ENCODE measurements around the gene NR1I2. TPM values are rescaled to one million over a fixed set of nuclear protein-coding genes. Genes with fewer than 3 reads are reported as not detected.

NR1I2 gene
- polyA plus RNA-seq, 1 donor from 2014 or later = 0.53 TPM

DNA sequence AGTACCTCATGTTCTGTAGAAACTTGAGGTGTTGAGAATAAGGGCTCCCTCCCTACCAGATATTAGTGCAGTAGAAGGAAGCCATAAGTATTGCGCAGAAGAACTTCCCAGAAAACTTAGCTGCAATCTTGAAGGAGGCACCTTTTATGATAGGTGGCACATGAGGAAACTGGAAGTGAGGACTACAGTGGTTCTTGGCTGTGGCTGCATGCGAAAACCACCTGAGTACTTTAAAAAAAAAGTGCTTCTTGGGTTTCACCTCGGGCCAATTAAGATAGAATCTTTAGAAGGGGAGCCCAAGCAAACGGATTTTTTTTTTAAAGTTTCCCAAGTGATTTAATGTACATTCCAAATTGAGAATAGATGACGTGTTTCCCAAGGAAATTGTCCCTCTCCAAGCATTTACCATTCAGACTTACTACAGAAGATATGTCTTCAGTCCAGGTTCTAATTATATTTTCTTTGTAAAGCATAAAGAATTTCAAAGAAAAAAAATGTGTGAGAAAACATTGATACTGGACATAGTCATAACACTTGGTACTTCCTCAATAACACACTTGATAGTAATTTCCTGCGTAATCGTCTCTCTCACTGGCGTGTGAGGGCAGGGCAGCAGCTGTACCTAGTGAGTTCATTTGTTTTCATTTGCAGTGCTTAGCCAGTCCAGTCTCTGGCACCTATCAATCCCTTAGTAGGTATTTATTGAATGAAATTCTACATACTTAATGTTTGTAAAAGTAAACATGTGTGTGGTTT is 12.3 kb upstream of the NR1I2 start:
- no peak overlapping the region for H3K4me2 ChIP-seq (ENCODE audit: low read length)
- no peaks in the 10 kb centered on the region for H3K36me3 ChIP-seq (ENCODE audit: insufficient read depth, low read length)
- no peak overlapping the region for H3K27ac ChIP-seq (ENCODE audit: low read length)
- no peaks in the 10 kb centered on the region for H3K27me3 ChIP-seq (ENCODE audit: insufficient read depth, low read depth, low read length)
- no peak overlapping the region for H3K4me3 ChIP-seq (ENCODE audit: low read length)
- H3K9me2 ChIP-seq (ENCODE audit: insufficient read depth, low read length) = no peaks in the 10 kb centered on the region
- no peak for TF ChIP-seq MXI1 (conservative IDR thresholded peaks at IDR 0.05; ENCODE audit: poor library complexity, severe bottlenecking)
- H3F3A ChIP-seq (ENCODE audit: insufficient read depth, low read length, poor library complexity, severe bottlenecking) = no peaks in the 10 kb centered on the region
- no peak overlapping the region for H2AFZ ChIP-seq (ENCODE audit: low read depth, low read length)
- no peaks in the 10 kb centered on the region for H3K9me3 ChIP-seq (ENCODE audit: low read length)
- H3K9ac ChIP-seq (ENCODE audit: low read length) = no peak overlapping the region
- no peaks in the 10 kb centered on the region for H4K20me1 ChIP-seq (ENCODE audit: insufficient read depth)
- H3K79me2 ChIP-seq (replicated peaks; ENCODE audit: insufficient read depth, low read length) = no peaks in the 10 kb centered on the region

DNA sequence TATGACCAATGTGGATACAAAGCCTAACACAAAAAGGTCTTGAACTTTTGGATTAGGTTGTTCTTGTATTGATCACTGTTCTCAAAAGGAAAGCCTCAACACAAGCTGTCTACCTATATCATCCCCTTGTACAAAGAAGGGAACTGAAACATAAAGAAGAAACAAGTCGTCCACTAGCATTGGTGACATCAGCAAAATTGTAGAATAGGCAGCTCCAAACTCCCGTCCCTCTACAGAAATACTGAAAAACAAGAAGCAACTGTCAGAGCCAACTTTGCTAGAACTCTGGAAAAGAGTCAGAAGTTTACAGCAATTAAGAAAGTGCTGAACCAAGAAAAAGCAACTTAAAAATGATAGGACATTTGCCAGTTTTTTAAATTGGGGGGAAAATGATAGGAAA is 7.5 kb upstream of the NR1I2 start:
- TF ChIP-seq, protein P1, sequence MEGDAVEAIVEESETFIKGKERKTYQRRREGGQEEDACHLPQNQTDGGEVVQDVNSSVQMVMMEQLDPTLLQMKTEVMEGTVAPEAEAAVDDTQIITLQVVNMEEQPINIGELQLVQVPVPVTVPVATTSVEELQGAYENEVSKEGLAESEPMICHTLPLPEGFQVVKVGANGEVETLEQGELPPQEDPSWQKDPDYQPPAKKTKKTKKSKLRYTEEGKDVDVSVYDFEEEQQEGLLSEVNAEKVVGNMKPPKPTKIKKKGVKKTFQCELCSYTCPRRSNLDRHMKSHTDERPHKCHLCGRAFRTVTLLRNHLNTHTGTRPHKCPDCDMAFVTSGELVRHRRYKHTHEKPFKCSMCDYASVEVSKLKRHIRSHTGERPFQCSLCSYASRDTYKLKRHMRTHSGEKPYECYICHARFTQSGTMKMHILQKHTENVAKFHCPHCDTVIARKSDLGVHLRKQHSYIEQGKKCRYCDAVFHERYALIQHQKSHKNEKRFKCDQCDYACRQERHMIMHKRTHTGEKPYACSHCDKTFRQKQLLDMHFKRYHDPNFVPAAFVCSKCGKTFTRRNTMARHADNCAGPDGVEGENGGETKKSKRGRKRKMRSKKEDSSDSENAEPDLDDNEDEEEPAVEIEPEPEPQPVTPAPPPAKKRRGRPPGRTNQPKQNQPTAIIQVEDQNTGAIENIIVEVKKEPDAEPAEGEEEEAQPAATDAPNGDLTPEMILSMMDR (IDR thresholded peaks at IDR 0.05; ENCODE audit: poor library complexity, severe bottlenecking) = no peak
- TF ChIP-seq EZH2 (IDR thresholded peaks at IDR 0.05; ENCODE audit: borderline replicate concordance, insufficient read depth, low read length, poor library complexity, severe bottlenecking) = no peak
- TF ChIP-seq TAF1 (IDR thresholded peaks at IDR 0.05; ENCODE audit: low read depth) = no peak
- no peak for TF ChIP-seq POLR2AphosphoS5 (IDR thresholded peaks at IDR 0.05)
- Histone ChIP-seq H2AFZ (ENCODE audit: low read depth, low read length) (no peak overlapping the region), H3K27me3 (ENCODE audit: insufficient read depth, low read depth, low read length) (no peaks in the 10 kb centered on the region), H3K27ac (ENCODE audit: low read length) (no peak overlapping the region), H3K36me3 (ENCODE audit: insufficient read depth, low read length) (no peaks in the 10 kb centered on the region), H3K4me2 (ENCODE audit: low read length) (no peak overlapping the region), H3F3A (ENCODE audit: insufficient read depth, low read length, poor library complexity, severe bottlenecking) (no peaks in the 10 kb centered on the region), H3K9me2 (ENCODE audit: insufficient read depth, low read length) (no peaks in the 10 kb centered on the region), H3K79me2 (replicated peaks; ENCODE audit: insufficient read depth, low read length) (no peaks in the 10 kb centered on the region), H3K9me3 (ENCODE audit: low read length) (peaks cover 3% of the 10 kb centered on the region), H3K4me3 (ENCODE audit: low read length) (no peak overlapping the region), H4K20me1 (ENCODE audit: insufficient read depth) (no peaks in the 10 kb centered on the region), H3K9ac (ENCODE audit: low read length) (no peak overlapping the region)

DNA sequence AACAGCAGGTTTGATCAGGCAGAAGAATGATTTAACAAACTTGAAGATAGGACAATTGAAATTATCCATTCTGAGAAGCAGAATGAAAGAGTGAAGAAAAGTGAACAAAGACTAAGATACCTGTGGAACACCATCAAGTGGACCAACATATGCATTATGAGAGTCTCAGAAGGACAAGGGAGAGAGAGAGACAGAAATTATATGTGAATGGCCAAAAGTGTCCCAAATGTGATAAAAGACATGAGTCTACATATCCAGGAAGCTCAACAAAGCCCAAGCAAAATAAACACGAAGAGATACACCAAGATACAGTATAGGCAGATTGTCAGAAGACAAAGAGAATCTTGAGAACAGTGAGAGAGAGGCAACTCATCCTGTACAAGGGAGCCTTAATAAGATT is 5.6 kb upstream of the NR1I2 start:
- H3K27ac ChIP-seq (ENCODE audit: low read length) = no peak overlapping the region
- no peaks in the 10 kb centered on the region for H3F3A ChIP-seq (ENCODE audit: insufficient read depth, low read length, poor library complexity, severe bottlenecking)
- H3K4me3 ChIP-seq (ENCODE audit: low read length) = no peak overlapping the region
- no peak for TF ChIP-seq POLR2AphosphoS5 (IDR thresholded peaks at IDR 0.05)
- TF ChIP-seq, protein P2, sequence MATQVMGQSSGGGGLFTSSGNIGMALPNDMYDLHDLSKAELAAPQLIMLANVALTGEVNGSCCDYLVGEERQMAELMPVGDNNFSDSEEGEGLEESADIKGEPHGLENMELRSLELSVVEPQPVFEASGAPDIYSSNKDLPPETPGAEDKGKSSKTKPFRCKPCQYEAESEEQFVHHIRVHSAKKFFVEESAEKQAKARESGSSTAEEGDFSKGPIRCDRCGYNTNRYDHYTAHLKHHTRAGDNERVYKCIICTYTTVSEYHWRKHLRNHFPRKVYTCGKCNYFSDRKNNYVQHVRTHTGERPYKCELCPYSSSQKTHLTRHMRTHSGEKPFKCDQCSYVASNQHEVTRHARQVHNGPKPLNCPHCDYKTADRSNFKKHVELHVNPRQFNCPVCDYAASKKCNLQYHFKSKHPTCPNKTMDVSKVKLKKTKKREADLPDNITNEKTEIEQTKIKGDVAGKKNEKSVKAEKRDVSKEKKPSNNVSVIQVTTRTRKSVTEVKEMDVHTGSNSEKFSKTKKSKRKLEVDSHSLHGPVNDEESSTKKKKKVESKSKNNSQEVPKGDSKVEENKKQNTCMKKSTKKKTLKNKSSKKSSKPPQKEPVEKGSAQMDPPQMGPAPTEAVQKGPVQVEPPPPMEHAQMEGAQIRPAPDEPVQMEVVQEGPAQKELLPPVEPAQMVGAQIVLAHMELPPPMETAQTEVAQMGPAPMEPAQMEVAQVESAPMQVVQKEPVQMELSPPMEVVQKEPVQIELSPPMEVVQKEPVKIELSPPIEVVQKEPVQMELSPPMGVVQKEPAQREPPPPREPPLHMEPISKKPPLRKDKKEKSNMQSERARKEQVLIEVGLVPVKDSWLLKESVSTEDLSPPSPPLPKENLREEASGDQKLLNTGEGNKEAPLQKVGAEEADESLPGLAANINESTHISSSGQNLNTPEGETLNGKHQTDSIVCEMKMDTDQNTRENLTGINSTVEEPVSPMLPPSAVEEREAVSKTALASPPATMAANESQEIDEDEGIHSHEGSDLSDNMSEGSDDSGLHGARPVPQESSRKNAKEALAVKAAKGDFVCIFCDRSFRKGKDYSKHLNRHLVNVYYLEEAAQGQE (IDR thresholded peaks at IDR 0.05; ENCODE audit: borderline replicate concordance) = no peak
- TF ChIP-seq EZH2 (IDR thresholded peaks at IDR 0.05; ENCODE audit: borderline replicate concordance, insufficient read depth, low read length, poor library complexity, severe bottlenecking) = no peak
- TF ChIP-seq EP300 (conservative IDR thresholded peaks at IDR 0.05; ENCODE audit: poor library complexity, severe bottlenecking) = no peak
- TF ChIP-seq RAD21 (conservative IDR thresholded peaks at IDR 0.05) = no peak
- TF ChIP-seq TAF1 (IDR thresholded peaks at IDR 0.05; ENCODE audit: low read depth) = no peak
- H3K9me3 ChIP-seq (ENCODE audit: low read length) = peaks cover 3% of the 10 kb centered on the region
- no peaks in the 10 kb centered on the region for H4K20me1 ChIP-seq (ENCODE audit: insufficient read depth)
- no peaks in the 10 kb centered on the region for H3K36me3 ChIP-seq (ENCODE audit: insufficient read depth, low read length)
- H3K9me2 ChIP-seq (ENCODE audit: insufficient read depth, low read length) = no peaks in the 10 kb centered on the region
- H3K27me3 ChIP-seq (ENCODE audit: insufficient read depth, low read depth, low read length) = no peaks in the 10 kb centered on the region
- H3K4me2 ChIP-seq (ENCODE audit: low read length) = no peak overlapping the region
- H2AFZ ChIP-seq (ENCODE audit: low read depth, low read length) = no peak overlapping the region
- H3K9ac ChIP-seq (ENCODE audit: low read length) = no peak overlapping the region
- H3K79me2 ChIP-seq (replicated peaks; ENCODE audit: insufficient read depth, low read length) = no peaks in the 10 kb centered on the region
